Upper lobe of right lung (tissue), 1 donor: ENCODE results near the gene FLRT2. TPM values are rescaled to one million over a fixed set of nuclear protein-coding genes. Genes with fewer than 3 reads are reported as not detected.

Source experiments
- ATAC-seq: fragments of 200-7000 bp; cut with Tn5 transposase; one replicate; pipeline ENCODE4 v1.9.1; 2020; ENCODE audit warnings: mild to moderate bottlenecking, moderate library complexity
- DNase-seq: peaks from one replicate; pipeline ENCODE4 v3.0.0-alpha.2; 2020
- H3K27ac ChIP-seq: fragments of 200-600 bp; one replicate; pipeline ENCODE4 v1.8.0; 2022
- H3K27me3 ChIP-seq: fragments of 200-600 bp; one replicate; pipeline ENCODE4 v1.8.0; 2022; ENCODE audit warnings: mild to moderate bottlenecking
- H3K36me3 ChIP-seq: fragments of 200-600 bp; one replicate; pipeline ENCODE4 v1.8.0; 2022
- H3K4me1 ChIP-seq: fragments of 200-600 bp; one replicate; pipeline ENCODE4 v1.8.0; 2022
- H3K4me3 ChIP-seq: fragments of 200-600 bp; one replicate; pipeline ENCODE4 v1.8.0; 2022; ENCODE audit warnings: mild to moderate bottlenecking
- H3K9me3 ChIP-seq: fragments of 200-600 bp; one replicate; pipeline ENCODE4 v1.8.0; 2022
- intact Hi-C: fragments of 100-400 bp; cut with DNase I; formaldehyde crosslinking; loops from one replicate; pipeline ENCODE4 v1.11.0; 2022
- total RNA-seq: library from RNA; stranded (reverse); fragmentation: NEBNext Ultra II Directional; extraction: Animal tissue kit (Norgen Biotek cat#: 25700); gene quantifications from one replicate; pipeline ENCODE4 v1.2.1, GENCODE V29; 2021
- TF ChIP-seq, protein P1 (sequence below): fragments of 200-600 bp; IDR thresholded peaks from one replicate; pipeline ENCODE4 v1.8.0; 2022; ENCODE audit warnings: antibody characterized with exemption
- donor health status: DM: no; HTN: yes; CAD: no; lungs with severe emphysema.

Gene FLRT2
- total RNA-seq, 1 donor from 2014 or later = 13.3 TPM

DNA sequence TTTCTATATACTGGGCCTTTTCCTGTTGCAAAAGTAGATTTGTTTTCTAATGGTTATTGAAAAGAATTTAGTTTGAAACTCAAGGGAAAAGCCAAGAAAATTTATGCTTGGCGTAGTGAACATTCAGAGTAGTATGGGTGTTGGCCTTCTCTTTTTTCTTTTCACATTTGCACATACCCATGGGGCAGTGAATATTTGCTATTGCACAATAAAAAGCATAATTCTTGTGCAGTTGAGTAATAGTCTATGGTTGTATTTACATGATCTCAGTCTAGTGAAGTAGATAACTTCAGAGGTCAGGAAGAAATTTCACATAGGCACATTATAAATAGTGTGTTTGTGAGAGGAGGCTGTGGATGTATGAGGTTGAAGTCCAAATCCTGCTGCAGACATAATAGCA is 158.1 kb downstream of the FLRT2 start:
- no peaks in the 10 kb centered on the region for H3K27me3 ChIP-seq
- intact Hi-C loops = no loop called here
- no peak overlapping the region for H3K4me3 ChIP-seq
- no peaks in the 10 kb centered on the region for H3K9me3 ChIP-seq
- no peaks in the 10 kb centered on the region for H3K4me1 ChIP-seq
- DNase-seq = no peak
- H3K27ac ChIP-seq = no peak overlapping the region
- H3K36me3 ChIP-seq = no peaks in the 10 kb centered on the region
- TF ChIP-seq, protein P1, sequence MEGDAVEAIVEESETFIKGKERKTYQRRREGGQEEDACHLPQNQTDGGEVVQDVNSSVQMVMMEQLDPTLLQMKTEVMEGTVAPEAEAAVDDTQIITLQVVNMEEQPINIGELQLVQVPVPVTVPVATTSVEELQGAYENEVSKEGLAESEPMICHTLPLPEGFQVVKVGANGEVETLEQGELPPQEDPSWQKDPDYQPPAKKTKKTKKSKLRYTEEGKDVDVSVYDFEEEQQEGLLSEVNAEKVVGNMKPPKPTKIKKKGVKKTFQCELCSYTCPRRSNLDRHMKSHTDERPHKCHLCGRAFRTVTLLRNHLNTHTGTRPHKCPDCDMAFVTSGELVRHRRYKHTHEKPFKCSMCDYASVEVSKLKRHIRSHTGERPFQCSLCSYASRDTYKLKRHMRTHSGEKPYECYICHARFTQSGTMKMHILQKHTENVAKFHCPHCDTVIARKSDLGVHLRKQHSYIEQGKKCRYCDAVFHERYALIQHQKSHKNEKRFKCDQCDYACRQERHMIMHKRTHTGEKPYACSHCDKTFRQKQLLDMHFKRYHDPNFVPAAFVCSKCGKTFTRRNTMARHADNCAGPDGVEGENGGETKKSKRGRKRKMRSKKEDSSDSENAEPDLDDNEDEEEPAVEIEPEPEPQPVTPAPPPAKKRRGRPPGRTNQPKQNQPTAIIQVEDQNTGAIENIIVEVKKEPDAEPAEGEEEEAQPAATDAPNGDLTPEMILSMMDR = no peak
- peak; percentile 38 for ATAC-seq

DNA sequence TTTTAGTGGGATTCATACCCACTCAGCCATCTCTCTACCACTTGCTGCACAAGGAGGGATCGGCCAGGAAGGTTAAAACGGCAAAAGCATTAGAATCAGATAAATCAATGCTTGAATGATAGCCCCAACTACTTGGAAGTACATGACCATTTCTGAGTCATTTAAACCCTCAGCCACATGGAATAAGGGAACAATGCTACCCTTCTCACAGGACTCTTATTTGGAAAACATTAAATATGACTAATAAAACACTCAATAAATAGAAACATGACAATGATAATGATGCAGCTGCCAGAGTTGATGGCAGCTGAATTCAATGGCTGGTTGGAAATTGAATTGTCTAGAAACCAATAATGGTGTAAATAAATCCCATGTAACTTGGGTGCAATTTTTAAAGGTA is 165.4 kb downstream of the FLRT2 start:
- intact Hi-C loops = no loop called here

DNA sequence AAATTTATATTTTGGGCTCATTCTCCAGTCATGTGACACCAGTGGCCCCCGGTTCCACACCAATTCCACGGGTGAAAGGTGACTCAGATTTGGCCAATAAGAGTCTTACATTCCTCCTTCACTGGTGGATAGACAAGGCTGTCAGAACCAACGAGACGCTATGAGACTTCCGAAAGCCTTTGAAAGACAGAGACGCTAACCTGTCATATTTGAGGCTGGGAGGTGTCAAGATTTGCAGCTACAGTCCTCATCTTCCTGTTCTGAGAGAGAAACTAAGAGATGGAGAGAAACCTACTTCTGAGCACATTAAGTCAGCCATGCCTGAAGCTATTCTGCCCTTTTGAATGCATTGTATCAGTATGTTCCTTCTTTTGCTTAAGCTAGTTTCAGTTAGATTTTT is 171.2 kb downstream of the FLRT2 start:
- intact Hi-C loops = no loop called here
- no peaks in the 10 kb centered on the region for H3K9me3 ChIP-seq

More for the DNA sequence above, 165.4 kb downstream of the FLRT2 start:
- no peak overlapping the region for H3K27ac ChIP-seq
- no peak for DNase-seq
- H3K4me1 ChIP-seq = no peaks in the 10 kb centered on the region
- no peaks in the 10 kb centered on the region for H3K27me3 ChIP-seq
- H3K9me3 ChIP-seq = no peaks in the 10 kb centered on the region
- ATAC-seq = no peak
- H3K4me3 ChIP-seq = no peak overlapping the region
- no peaks in the 10 kb centered on the region for H3K36me3 ChIP-seq
- TF ChIP-seq, protein P1 = no peak

DNA sequence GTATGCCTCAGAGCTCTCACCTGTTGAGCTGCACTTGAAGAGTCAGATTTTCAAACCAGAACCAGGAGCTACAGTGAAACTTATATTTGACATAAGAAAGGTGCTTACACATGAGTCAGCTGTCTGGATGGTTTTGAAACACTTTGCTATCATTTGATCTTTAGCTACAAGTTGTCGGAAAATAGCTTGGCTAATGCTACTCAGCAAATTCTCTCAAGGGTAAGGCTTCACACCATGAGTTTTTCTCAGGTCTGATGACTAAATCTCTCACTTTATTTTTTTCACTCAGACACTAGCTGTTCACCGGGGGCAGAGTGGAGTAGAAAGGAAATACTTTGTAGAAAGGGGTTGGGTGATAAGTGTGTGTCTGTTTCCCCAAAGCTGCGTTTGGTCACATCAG is 171.8 kb downstream of the FLRT2 start:
- no peaks in the 10 kb centered on the region for H3K4me1 ChIP-seq
- ATAC-seq (no peak), DNase-seq (no peak)
- no peaks in the 10 kb centered on the region for H3K9me3 ChIP-seq
- TF ChIP-seq, protein P1 = no peak
- intact Hi-C loops = no loop called here
- no peaks in the 10 kb centered on the region for H3K36me3 ChIP-seq
- H3K27ac ChIP-seq = no peak overlapping the region
- no peak overlapping the region for H3K4me3 ChIP-seq
- no peaks in the 10 kb centered on the region for H3K27me3 ChIP-seq

More for the DNA sequence above, 171.2 kb downstream of the FLRT2 start:
- Histone ChIP-seq H3K36me3 (no peaks in the 10 kb centered on the region), H3K27ac (no peak overlapping the region), H3K4me3 (no peak overlapping the region), H3K27me3 (no peaks in the 10 kb centered on the region), H3K4me1 (no peaks in the 10 kb centered on the region)
- ATAC-seq = no peak
- DNase-seq = no peak
- TF ChIP-seq, protein P1 = no peak

DNA sequence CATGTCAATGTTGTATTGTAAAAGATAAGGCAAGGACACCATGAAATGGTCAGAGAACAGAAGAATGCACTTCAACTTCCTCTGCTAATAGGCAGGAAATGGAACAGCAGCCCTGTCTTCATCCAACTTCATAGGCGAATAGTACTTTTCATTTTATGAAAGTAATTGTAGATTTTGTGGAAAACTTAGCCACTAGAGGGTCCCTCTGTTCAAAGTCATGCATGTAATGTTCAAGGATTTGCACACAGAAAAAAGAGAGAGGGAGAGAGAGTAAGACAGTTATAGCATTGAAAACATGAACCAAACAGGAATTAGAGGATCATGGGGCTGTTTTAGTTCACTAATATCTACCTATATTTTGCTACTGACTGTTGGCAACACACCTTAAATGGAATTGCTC is 172.2 kb downstream of the FLRT2 start:
- ATAC-seq = no peak
- intact Hi-C loops = no loop called here
- no peak for DNase-seq

More for the DNA sequence above, 172.2 kb downstream of the FLRT2 start:
- H3K9me3 ChIP-seq = no peaks in the 10 kb centered on the region
- TF ChIP-seq, protein P1 = no peak
- H3K27ac ChIP-seq = no peak overlapping the region
- no peaks in the 10 kb centered on the region for H3K4me1 ChIP-seq
- H3K36me3 ChIP-seq = no peaks in the 10 kb centered on the region
- H3K4me3 ChIP-seq = no peak overlapping the region
- no peaks in the 10 kb centered on the region for H3K27me3 ChIP-seq
